Gastroesophageal sphincter (tissue), 4 donors: ENCODE measurements around the gene TNS3. TPM values are rescaled to one million over a fixed set of nuclear protein-coding genes. Genes with fewer than 3 reads are reported as not detected.
"Not testable (repeated sequence)": the region's sequence is repeated elsewhere in the genome, so short reads cannot be mapped to it uniquely, and the experiment has no call there.

Experiments
- ATAC-seq: fragments of 150-250 bp; one replicate; pipeline ENCODE4 v1.9.1; 2016; ENCODE audit warnings: mild to moderate bottlenecking, moderate library complexity
- H3K27ac ChIP-seq, 4 donors: fragments of 200-600 bp; sonication (generic) in 3 of 4; 1 replicate in 3 of 4; 2 replicates in 1 of 4; pipeline ENCODE4 v1.5.1; 2016 to 2019
- H3K27me3 ChIP-seq: fragments of 200-600 bp; sonication (generic); one replicate; pipeline ENCODE4 v1.5.1; 2019
- H3K36me3 ChIP-seq, 2 donors: fragments of 200-600 bp; sonication (generic); one replicate each; pipeline ENCODE4 v1.5.1; 2019; ENCODE audit warnings: control low read depth in 1 of 2
- H3K4me1 ChIP-seq, 3 donors: fragments of 200-600 bp; sonication (generic); 1 replicate in 2 of 3; 2 replicates in 1 of 3; pipeline ENCODE4 v1.5.1; 2016 to 2019; ENCODE audit warnings: control low read depth in 2 of 3
- H3K4me3 ChIP-seq, 2 donors: fragments of 200-600 bp; sonication (generic); one replicate each; pipeline ENCODE4 v1.5.1; 2019; ENCODE audit warnings: mild to moderate bottlenecking in 1 of 2, moderate library complexity in 1 of 2
- H3K9me3 ChIP-seq, 3 donors: fragments of 200-600 bp; sonication (generic); one replicate each; pipeline ENCODE4 v1.5.1; 2017 to 2019; ENCODE audit warnings: control low read depth in 2 of 3
- EP300 ChIP-seq: sonication (generic); formaldehyde crosslinking; IDR thresholded peaks from one replicate; pipeline ENCODE4 v1.6.1; 2017; ENCODE audit warnings: antibody characterized with exemption, mild to moderate bottlenecking
- POLR2A ChIP-seq, 2 donors: fragments of 450-650 bp; IDR thresholded peaks; one replicate each; pipeline ENCODE4 v1.6.1; 2017; ENCODE audit warnings: antibody characterized with exemption in 2 of 2, mild to moderate bottlenecking in 2 of 2, moderate library complexity in 1 of 2
- POLR2AphosphoS5 ChIP-seq: sonication (generic); formaldehyde crosslinking; IDR thresholded peaks from one replicate; pipeline ENCODE4 v1.6.1; 2017; ENCODE audit warnings: antibody characterized with exemption
- WGBS, 2 donors: methylation state at CpG; one replicate each; pipeline ENCODE4 v1.1.5; 2018; ENCODE audit warnings: low coverage in 1 of 2; 5-methylcytosine and 5-hydroxymethylcytosine counted together
- total RNA-seq, 4 donors: library from RNA; depleted of rRNA; stranded (reverse); fragments of >200 nt; gene quantifications; one replicate each; pipeline ENCODE4 v1.1.0, GENCODE V29; 2016
- TF ChIP-seq, protein P1 (sequence below), 4 experiments: fragments of 200-600 bp in 2 of 4; fragments of 450-650 bp in 2 of 4; sonication (generic) in 1 of 4; IDR thresholded peaks; one replicate each; pipeline ENCODE4 v1.5.1; 2017 to 2019; ENCODE audit warnings: antibody characterized with exemption in 4 of 4, mild to moderate bottlenecking in 2 of 4, moderate library complexity in 2 of 4

The TNS3 gene
- total RNA-seq, 4 donors from 2014 or later = 35.0 to 61.3 (median 45.1) TPM

DNA sequence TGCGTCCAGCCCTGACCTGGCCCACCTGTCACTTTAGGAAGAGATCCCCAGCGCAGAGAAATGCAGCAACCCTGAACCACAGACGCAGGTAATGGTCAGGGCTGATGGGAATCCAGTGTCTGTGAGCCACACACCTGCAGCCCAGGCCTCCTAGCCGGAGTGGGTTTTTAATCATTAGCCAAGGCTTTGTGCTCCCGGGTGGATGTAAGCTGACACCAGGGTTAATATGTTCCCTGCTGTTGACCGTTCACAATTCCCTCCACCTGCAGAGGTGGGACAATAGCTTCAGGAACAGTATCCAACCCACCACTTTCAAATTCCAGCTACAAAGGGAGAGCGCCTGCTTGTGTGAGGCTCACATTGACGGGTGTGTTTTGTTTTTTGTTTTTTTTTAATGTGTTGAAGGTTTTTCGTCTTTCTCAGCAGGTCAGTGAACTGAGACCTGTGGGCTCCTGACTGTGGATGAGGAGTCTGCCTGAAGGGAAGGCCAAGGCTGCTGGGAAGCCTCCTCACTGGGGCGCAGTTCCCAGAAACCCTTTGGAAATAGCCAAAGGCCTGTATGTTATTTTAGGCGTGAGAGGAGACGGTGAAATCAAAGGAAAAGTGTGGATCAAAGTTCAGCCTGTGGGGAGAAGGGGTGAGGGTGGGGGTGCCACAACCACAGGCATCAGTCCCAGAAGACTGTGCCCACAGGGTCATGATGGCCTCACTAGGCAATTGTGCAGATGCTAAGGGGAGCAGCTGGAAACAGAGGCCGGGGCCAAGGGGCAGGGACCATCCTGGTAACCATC lies 111.1 kb downstream of the TNS3 start:
- H3K27ac ChIP-seq = no peak overlapping the region
- 82 to 83% methylated on average over 2 to 6 of the region's 13 CpGs for WGBS, 2 donors
- H3K27me3 ChIP-seq = no peaks in the 10 kb centered on the region
- H3K4me3 ChIP-seq = no peak overlapping the region
- TF ChIP-seq POLR2A (IDR thresholded peaks at IDR 0.05) = no peak
- no peak for TF ChIP-seq POLR2AphosphoS5
- ATAC-seq = no peak
- no peaks in the 10 kb centered on the region for H3K36me3 ChIP-seq
- H3K4me1 ChIP-seq = peaks cover 0 to 13% (median 8%) of the 10 kb centered on the region in 3 donors
- no peaks in the 10 kb centered on the region for H3K9me3 ChIP-seq

DNA sequence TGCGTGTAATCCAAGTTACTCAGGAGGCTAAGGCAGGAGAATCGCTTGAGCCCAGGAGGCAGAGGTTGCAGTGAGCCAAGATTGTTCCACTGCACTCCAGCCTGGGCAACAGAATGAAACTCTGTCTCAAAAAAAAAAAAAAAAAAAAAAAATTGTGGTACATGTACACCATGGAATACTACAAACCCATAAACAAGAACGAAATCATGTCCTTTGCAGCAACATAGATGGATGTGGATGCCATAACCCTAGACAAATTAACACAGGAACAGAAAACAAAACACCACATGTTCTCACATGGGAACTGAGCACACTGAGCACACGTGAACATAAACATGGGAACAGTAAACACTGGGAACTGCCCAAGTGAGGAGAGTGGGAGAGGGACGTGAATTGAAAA lies 112.1 kb downstream of the TNS3 start:
- not testable (repeated sequence) for H3K4me3 ChIP-seq, ATAC-seq, H3K27me3 ChIP-seq, H3K4me1 ChIP-seq, H3K27ac ChIP-seq, H3K9me3 ChIP-seq, H3K36me3 ChIP-seq
- WGBS, 2 donors = 69 to 77% methylated on average over 4 of the region's 5 CpGs

DNA sequence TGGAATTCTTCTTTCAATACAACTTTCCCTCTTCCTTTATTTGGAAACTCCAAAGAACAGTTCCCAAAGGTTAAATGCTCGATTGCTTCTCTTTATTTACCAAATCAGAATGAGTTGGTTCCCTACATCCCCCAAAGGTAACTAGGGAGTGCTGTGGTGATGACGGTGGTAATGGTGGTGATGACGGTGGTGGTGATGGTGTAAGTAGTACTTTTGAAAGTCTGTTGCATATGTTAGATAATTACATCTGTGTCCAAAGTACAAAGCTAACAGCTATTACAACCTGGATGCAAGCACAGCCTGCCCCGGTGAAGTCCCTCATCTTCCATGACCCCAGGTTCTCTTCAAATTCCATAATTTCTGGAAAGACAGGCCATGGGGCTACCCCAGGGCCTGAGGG lies 115.1 kb downstream of the TNS3 start:
- TF ChIP-seq POLR2AphosphoS5 = no peak
- TF ChIP-seq POLR2A (IDR thresholded peaks at IDR 0.05) = no peak
- no peak for TF ChIP-seq EP300
- TF ChIP-seq, protein P1, sequence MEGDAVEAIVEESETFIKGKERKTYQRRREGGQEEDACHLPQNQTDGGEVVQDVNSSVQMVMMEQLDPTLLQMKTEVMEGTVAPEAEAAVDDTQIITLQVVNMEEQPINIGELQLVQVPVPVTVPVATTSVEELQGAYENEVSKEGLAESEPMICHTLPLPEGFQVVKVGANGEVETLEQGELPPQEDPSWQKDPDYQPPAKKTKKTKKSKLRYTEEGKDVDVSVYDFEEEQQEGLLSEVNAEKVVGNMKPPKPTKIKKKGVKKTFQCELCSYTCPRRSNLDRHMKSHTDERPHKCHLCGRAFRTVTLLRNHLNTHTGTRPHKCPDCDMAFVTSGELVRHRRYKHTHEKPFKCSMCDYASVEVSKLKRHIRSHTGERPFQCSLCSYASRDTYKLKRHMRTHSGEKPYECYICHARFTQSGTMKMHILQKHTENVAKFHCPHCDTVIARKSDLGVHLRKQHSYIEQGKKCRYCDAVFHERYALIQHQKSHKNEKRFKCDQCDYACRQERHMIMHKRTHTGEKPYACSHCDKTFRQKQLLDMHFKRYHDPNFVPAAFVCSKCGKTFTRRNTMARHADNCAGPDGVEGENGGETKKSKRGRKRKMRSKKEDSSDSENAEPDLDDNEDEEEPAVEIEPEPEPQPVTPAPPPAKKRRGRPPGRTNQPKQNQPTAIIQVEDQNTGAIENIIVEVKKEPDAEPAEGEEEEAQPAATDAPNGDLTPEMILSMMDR (IDR thresholded peaks at IDR 0.05) = no peak
- H3K27me3 ChIP-seq = no peaks in the 10 kb centered on the region
- no peak overlapping the region for H3K27ac ChIP-seq
- peaks cover 0 to 1% (median 0%) of the 10 kb centered on the region in 3 donors for H3K4me1 ChIP-seq
- H3K4me3 ChIP-seq = no peak overlapping the region
- 67 to 96% methylated on average over 4 of the region's 4 CpGs for WGBS, 2 donors
- H3K36me3 ChIP-seq = no peaks in the 10 kb centered on the region
- no peaks in the 10 kb centered on the region for H3K9me3 ChIP-seq
- ATAC-seq = no peak

DNA sequence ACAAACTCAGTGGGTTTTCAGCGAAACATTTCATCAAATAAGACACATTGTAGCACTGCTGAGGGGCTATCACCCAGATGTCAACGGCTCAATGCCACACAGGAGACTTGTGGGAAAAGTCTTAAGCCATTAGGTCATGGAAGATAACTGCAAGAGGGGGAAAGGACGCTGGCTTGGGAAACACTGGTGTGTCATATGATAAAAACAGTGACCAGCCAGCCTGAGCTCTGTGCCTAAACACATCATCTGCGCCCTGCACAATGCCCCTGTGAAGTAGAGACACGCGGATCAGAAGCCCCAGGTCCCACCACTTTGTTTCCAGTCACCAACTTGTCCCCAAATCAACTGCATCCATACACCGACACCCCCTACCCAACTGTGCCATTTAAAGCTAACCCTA lies 116.7 kb downstream of the TNS3 start:
- no peak for ATAC-seq
- H3K4me1 ChIP-seq = peaks cover 0 to 17% (median 16%) of the 10 kb centered on the region in 3 donors
- WGBS, 2 donors = 80 to 86% methylated on average over 6 to 7 of the region's 7 CpGs
- no peaks in the 10 kb centered on the region for H3K9me3 ChIP-seq
- TF ChIP-seq POLR2AphosphoS5 (no peak), POLR2A (IDR thresholded peaks at IDR 0.05) (no peak), EP300 (no peak)
- TF ChIP-seq, protein P1 (IDR thresholded peaks at IDR 0.05) = no peak
- no peak overlapping the region for H3K27ac ChIP-seq
- H3K36me3 ChIP-seq = no peaks in the 10 kb centered on the region
- H3K4me3 ChIP-seq = no peak overlapping the region
- H3K27me3 ChIP-seq = no peaks in the 10 kb centered on the region

DNA sequence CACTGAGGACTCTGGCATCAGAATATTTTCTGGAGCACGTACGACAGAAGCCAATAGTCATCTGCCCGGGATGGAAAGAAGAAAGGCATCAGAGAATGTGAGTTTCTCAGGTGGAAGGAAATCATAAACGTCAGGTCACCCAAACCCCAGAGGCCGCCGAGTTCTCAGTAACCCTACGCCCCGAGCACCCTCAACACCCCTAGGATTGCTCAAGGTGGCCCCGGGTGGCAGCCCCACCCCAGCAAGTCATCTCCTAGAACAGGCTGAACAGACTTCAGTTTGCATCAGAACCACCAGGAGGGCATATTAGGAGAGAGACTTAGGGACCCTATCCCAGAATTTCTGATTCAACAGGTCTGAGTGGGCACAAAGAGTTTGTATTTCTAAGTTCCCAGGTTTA lies 117.6 kb downstream of the TNS3 start:
- no peaks in the 10 kb centered on the region for H3K36me3 ChIP-seq
- ATAC-seq = no peak
- 93 to 97% methylated on average over 5 to 9 of the region's 9 CpGs for WGBS, 2 donors
- no peak for TF ChIP-seq POLR2A (IDR thresholded peaks at IDR 0.05)
- no peak for TF ChIP-seq POLR2AphosphoS5
- TF ChIP-seq, protein P1 (IDR thresholded peaks at IDR 0.05) = no peak
- no peak for TF ChIP-seq EP300
- H3K27me3 ChIP-seq = no peaks in the 10 kb centered on the region
- no peak overlapping the region for H3K4me3 ChIP-seq
- H3K9me3 ChIP-seq = no peaks in the 10 kb centered on the region
- H3K4me1 ChIP-seq = peaks cover 0 to 17% (median 16%) of the 10 kb centered on the region in 3 donors
- no peak overlapping the region for H3K27ac ChIP-seq

DNA sequence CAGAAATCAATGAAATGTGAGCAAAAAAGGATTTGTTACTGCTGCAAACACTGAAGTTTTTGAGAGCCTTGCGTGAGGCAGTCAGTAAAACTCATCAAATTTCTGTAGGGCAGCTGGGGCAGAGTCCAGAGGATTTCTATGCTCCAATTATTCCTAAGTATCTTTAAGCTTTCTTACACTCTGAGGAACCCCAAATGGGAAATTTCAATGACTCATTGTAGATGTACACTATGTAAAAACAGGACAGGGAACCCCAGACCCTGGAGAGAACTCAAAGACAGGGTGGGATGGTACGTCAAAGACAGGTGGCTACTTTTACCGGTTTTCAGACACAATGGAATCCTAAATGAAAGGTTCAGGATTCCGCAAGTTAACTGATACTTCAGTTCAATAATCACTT lies 120.2 kb downstream of the TNS3 start:
- Histone ChIP-seq H3K27ac (no peak overlapping the region), H3K9me3 (no peaks in the 10 kb centered on the region), H3K4me1 (peaks cover 0 to 30% (median 22%) of the 10 kb centered on the region in 3 donors), H3K36me3 (no peaks in the 10 kb centered on the region), H3K27me3 (no peaks in the 10 kb centered on the region), H3K4me3 (no peak overlapping the region)
- ATAC-seq = no peak
- TF ChIP-seq POLR2AphosphoS5 = no peak
- WGBS, 2 donors = 81 to 94% methylated on average over 4 of the region's 4 CpGs
